Measurements from ENCODE around the gene OASL.

OASL gene

DNA sequence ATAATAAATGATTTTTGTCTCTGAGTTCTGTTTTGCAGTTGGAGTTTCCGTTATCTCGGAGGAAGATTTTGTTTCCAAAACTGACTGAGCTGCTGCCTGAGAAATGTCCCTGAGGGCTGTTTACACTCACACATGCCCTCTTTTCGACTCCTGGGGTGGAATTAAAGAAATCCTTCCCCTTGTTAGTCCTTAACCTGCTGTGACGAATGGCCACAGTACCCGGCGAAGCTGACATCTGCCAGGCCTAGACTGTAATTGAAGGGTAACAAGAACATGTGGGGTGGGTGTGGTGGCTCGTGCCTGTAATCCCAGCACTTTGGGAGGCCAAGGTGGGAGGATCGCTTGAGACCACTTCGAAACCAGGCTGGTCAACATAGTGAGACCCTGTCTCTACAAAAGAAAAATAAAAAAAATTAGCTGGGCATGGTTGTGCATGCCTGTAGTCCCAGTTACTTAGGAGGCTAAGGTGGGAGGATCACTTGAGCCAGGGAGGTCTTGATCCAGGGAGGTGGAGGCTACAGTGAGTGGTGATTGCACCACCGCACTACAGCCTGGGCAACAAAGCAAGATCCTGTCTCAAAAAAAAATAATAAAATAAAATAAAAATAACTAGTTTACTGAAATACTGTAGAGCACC lies 8.4 kb downstream of the OASL start:
- DNase-seq (ENCODE audit: extremely low read depth, insufficient read length) = no peak
- Histone ChIP-seq H3K4me3 (replicated peaks; ENCODE audit: low read depth, low read length) (no peak overlapping the region), H3K27me3 (replicated peaks; ENCODE audit: control insufficient read depth, insufficient read depth, low read length) (no peaks in the 10 kb centered on the region), H3K36me3 (ENCODE audit: control insufficient read depth, insufficient read depth, low read length) (0 out of 2 replicates have a peak, but pooled peaks cover 1% of the 10 kb centered on the region)
- TF ChIP-seq, protein P1, sequence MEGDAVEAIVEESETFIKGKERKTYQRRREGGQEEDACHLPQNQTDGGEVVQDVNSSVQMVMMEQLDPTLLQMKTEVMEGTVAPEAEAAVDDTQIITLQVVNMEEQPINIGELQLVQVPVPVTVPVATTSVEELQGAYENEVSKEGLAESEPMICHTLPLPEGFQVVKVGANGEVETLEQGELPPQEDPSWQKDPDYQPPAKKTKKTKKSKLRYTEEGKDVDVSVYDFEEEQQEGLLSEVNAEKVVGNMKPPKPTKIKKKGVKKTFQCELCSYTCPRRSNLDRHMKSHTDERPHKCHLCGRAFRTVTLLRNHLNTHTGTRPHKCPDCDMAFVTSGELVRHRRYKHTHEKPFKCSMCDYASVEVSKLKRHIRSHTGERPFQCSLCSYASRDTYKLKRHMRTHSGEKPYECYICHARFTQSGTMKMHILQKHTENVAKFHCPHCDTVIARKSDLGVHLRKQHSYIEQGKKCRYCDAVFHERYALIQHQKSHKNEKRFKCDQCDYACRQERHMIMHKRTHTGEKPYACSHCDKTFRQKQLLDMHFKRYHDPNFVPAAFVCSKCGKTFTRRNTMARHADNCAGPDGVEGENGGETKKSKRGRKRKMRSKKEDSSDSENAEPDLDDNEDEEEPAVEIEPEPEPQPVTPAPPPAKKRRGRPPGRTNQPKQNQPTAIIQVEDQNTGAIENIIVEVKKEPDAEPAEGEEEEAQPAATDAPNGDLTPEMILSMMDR (IDR thresholded peaks at IDR 0.05; ENCODE audit: insufficient read depth, low read length, poor library complexity, severe bottlenecking) = no peak

DNA sequence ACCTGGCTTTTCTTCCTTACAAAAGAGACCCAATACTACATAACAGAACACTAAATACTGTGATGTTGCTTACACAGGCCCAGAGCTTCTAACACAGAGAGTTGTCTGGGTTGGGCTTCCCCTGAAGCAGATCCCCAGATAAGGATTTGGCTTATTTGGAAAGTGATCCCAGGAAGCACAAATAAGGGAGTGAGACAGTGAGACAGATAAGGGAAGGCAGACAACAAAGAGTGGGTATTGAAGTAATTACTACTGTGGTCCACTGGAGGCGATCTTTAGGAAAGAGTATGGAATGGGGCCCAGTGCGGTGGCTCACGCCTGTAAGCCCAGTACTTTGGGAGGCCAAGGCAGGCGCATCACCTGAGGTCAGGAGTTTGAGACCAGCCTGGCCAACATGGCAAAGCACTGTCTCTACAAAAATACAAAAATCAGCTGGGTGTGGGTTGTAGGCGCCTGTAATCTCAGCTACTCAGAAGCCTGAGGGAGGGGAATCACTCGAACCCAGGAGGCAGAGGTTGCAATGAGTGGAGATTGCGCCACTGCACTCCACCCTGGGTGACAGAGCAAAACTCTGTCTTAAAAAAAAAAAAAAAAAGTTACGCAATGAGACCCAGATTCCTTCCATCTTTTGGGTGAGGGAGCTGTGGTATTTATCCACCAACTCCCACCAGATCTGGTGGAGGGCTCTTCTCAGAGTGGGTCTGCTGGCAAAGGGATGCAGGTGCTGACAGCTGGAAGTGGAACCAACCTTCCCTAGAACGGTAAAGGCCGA lies 12.6 kb downstream of the OASL start:
- H3K36me3 ChIP-seq (ENCODE audit: control insufficient read depth, insufficient read depth, low read length) = 0 out of 2 replicates have a peak, but pooled peaks cover 1% of the 10 kb centered on the region
- DNase-seq (ENCODE audit: extremely low read depth, insufficient read length) = no peak
- TF ChIP-seq, protein P1 (IDR thresholded peaks at IDR 0.05; ENCODE audit: insufficient read depth, low read length, poor library complexity, severe bottlenecking) = no peak
- H3K27me3 ChIP-seq (replicated peaks; ENCODE audit: control insufficient read depth, insufficient read depth, low read length) = no peaks in the 10 kb centered on the region
- no peak overlapping the region for H3K4me3 ChIP-seq (replicated peaks; ENCODE audit: low read depth, low read length)

DNA sequence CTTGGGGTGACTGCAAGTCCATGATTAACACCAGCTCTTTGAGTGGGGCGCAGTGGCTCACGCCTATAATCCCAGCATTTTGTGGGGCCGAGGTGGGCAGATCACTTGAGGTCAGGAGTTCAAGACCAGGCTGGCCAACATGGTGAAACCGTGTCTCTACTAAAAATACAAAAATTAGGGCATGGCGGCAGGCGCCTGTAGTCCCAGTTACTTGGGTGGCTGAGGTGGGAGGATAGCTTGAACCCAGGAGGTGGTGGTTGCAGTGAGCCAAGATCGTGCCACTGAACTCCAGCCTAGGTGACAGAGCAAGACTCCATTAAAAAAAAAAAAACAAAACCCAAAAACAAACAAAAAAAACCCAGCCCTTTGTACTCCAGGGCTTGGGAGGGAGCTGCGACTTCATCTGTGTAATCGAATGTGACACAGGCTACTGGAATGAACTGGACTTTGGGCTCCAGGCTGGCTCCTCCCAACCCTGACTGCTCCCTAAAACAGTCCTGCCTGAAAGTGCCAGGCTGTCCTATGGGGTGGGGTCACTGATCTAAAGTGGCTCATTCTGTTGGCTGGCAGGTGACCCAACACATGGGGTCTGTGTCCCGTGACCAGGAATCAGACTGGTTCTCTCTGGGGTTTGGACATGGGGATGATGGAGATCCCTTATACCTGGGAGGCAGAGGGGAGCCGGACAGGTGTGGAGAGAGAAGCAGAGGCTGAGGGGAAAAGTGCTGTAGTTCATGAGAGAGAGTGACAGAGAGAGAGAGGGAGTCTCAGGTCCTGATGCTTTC lies 13.4 kb downstream of the OASL start:
- DNase-seq (ENCODE audit: extremely low read depth, insufficient read length) = no peak
- TF ChIP-seq, protein P1 (IDR thresholded peaks at IDR 0.05; ENCODE audit: insufficient read depth, low read length, poor library complexity, severe bottlenecking) = no peak
- H3K27me3 ChIP-seq (replicated peaks; ENCODE audit: control insufficient read depth, insufficient read depth, low read length) = no peaks in the 10 kb centered on the region
- no peak overlapping the region for H3K4me3 ChIP-seq (replicated peaks; ENCODE audit: low read depth, low read length)
- H3K36me3 ChIP-seq (ENCODE audit: control insufficient read depth, insufficient read depth, low read length) = 0 out of 2 replicates have a peak, but pooled peaks cover 1% of the 10 kb centered on the region

DNA sequence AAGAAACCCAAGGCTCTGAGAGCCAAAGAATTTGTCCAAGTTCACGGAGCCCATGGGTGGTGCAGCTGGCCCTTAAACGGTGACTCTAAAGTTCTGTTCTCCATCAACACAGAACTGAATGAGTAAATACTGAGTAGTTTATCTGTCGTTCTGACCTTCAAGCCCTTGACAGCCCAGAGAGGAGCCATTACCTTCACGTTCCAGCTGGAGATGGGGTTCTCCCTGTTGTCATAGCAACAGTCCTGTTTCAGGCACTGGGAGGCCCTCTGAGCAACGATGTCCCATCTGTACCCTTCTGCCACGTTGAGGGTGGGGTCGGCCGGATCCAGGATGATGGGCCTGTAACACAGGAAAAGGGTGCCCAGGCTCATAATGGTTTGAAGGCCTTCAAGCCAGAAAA lies 15.2 kb downstream of the OASL start:
- no peak overlapping the region for H3K4me3 ChIP-seq (replicated peaks; ENCODE audit: low read depth, low read length)
- TF ChIP-seq, protein P1 (IDR thresholded peaks at IDR 0.05; ENCODE audit: insufficient read depth, low read length, poor library complexity, severe bottlenecking) = no peak
- no peaks in the 10 kb centered on the region for H3K27me3 ChIP-seq (replicated peaks; ENCODE audit: control insufficient read depth, insufficient read depth, low read length)
- no peak for DNase-seq (ENCODE audit: extremely low read depth, insufficient read length)
- 0 out of 2 replicates have a peak, but pooled peaks cover 1% of the 10 kb centered on the region for H3K36me3 ChIP-seq (ENCODE audit: control insufficient read depth, insufficient read depth, low read length)

DNA sequence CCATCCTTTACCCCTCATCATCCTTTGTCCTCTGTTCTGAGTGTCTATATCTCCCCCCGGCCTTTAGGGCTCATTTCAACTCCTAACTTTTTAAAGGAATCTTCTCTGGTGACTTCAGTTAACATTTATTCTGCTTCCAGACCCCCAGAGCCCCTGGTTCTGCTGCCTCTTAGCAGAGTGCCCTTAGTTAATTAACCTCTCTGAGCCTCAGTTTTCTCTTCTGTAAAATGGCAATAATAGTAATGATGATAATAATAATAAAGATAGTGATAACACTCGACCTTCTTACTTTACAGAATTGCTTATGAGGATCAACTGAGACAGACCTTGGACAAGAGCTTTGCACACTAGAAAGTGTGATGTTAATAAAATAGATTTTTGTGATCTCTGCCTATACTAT lies 16.3 kb downstream of the OASL start:
- TF ChIP-seq, protein P1 (IDR thresholded peaks at IDR 0.05; ENCODE audit: insufficient read depth, low read length, poor library complexity, severe bottlenecking) = no peak
- Histone ChIP-seq H3K36me3 (ENCODE audit: control insufficient read depth, insufficient read depth, low read length) (0 out of 2 replicates have a peak, but pooled peaks cover 1% of the 10 kb centered on the region), H3K4me3 (replicated peaks; ENCODE audit: low read depth, low read length) (no peak overlapping the region), H3K27me3 (replicated peaks; ENCODE audit: control insufficient read depth, insufficient read depth, low read length) (no peaks in the 10 kb centered on the region)
- no peak for DNase-seq (ENCODE audit: extremely low read depth, insufficient read length)

Data from GM06990 (cell line).